Measurements from ENCODE around the gene BCAS3.
A peak's percentile ranks its signal among the peaks of the same experiment; 100 is the strongest.
"Not testable (repeated sequence)": the region's sequence is repeated elsewhere in the genome, so short reads cannot be mapped to it uniquely, and the experiment has no call there.

Gene BCAS3

GRCh38 chr17:61017317-61018006, 339.8 kb downstream of the BCAS3 start:
- DNase-seq, result no peak

GRCh38 chr17:61018938-61019337, 341.3 kb downstream of the BCAS3 start:
- no peak for DNase-seq

GRCh38 chr17:61023996-61024395, 346.3 kb downstream of the BCAS3 start:
- no peak for DNase-seq

- DNase-seq, result no peak
These were observed 349.2 kb downstream of the BCAS3 start for GRCh38 chr17:61026818-61027217.

GRCh38 chr17:61029181-61029580, 351.5 kb downstream of the BCAS3 start:
- DNase-seq, result no peak

GRCh38 chr17:61040666-61041065, 363.0 kb downstream of the BCAS3 start:
- DNase-seq, result no peak

- DNase-seq, result not testable (repeated sequence)
These were observed 364.7 kb downstream of the BCAS3 start for GRCh38 chr17:61042348-61042747.

GRCh38 chr17:61047515-61047914, 369.9 kb downstream of the BCAS3 start:
- DNase-seq, result no peak

- peak; percentile 1 for DNase-seq
These were observed 370.9 kb downstream of the BCAS3 start for GRCh38 chr17:61048376-61049106.

GRCh38 chr17:61053469-61053868, 375.8 kb downstream of the BCAS3 start:
- DNase-seq, result no peak

GRCh38 chr17:61054436-61054835, 376.8 kb downstream of the BCAS3 start:
- no peak for DNase-seq

- DNase-seq, result peak; percentile 56
These were observed 379.6 kb downstream of the BCAS3 start for GRCh38 chr17:61057257-61057656.

GRCh38 chr17:61058066-61058465, 380.4 kb downstream of the BCAS3 start:
- no peak for DNase-seq

- no peak for DNase-seq
These were observed 385.9 kb downstream of the BCAS3 start for GRCh38 chr17:61063528-61063927.

GRCh38 chr17:61064087-61064951, 386.7 kb downstream of the BCAS3 start:
- no peak for DNase-seq

GRCh38 chr17:61065263-61065773, 387.7 kb downstream of the BCAS3 start:
- no peak for DNase-seq

GRCh38 chr17:61066062-61066461, 388.4 kb downstream of the BCAS3 start:
- no peak for DNase-seq

GRCh38 chr17:61070649-61071048, 393.0 kb downstream of the BCAS3 start:
- DNase-seq, result peak; percentile 49

- DNase-seq, result no peak
These were observed 395.0 kb downstream of the BCAS3 start for GRCh38 chr17:61072648-61073047.

- DNase-seq, result no peak
These were observed 395.5 kb downstream of the BCAS3 start for GRCh38 chr17:61073131-61073530.

- DNase-seq, result no peak
These were observed 396.3 kb downstream of the BCAS3 start for GRCh38 chr17:61073799-61074513.

GRCh38 chr17:61075988-61076387, 398.3 kb downstream of the BCAS3 start:
- no peak for DNase-seq

GRCh38 chr17:61076621-61077031, 399.0 kb downstream of the BCAS3 start:
- DNase-seq, result no peak

Measured in activated CD4-positive, alpha-beta T cell treated with anti-CD3 and anti-CD28 coated beads, Interleukin-2, Interleukin-6, amounts not matched to agents 100 ng/mL and 50 ng/mL, durations not matched to agents 16 hours and 8 hours (primary cell).